Measurements from ENCODE around the gene KIR2DL1. TPM values are rescaled to one million over a fixed set of nuclear protein-coding genes. Genes with fewer than 3 reads are reported as not detected.
"Not testable (repeated sequence)": the region's sequence is repeated elsewhere in the genome, so short reads cannot be mapped to it uniquely, and the experiment has no call there.

The KIR2DL1 gene
- 0.04 TPM for polyA plus RNA-seq (2013)

DNA sequence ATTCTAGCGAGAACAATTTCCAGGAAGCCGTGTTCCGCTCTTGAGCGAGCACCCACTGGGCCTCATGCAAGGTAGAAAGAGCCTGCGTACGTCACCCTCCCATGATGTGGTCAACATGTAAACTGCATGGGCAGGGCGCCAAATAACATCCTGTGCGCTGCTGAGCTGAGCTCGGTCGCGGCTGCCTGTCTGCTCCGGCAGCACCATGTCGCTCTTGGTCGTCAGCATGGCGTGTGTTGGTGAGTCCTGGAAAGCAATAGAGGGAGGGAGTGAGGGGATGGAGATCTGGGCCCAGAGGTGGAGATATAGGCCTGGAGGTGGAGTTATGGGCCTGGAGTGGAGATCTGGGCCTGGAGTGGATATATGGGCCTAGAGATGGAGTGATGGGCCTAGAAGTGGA is at the start of gene KIR2DL1:
KIR2DL1 (plus strand) TSS at position 148 of the 400 bp plus-strand sequence; CDS start at position 206, 58 bp downstream.
- H3K36me3 ChIP-seq (ENCODE audit: control insufficient read depth in 4 of 4, insufficient read depth in 4 of 4, low read length in 3 of 4); H3K27ac ChIP-seq (ENCODE audit: insufficient read depth in 1 of 2, low read depth in 1 of 2, low read length in 2 of 2, poor library complexity in 1 of 2, severe bottlenecking in 2 of 2); DNase-seq; H3K4me3 ChIP-seq (ENCODE audit: control insufficient read depth in 1 of 7, extremely low read depth in 1 of 7, insufficient read depth in 4 of 7, low read depth in 2 of 7, low read length in 6 of 7); CTCF ChIA-PET; H3K4me1 ChIP-seq (ENCODE audit: control extremely low read depth in 1 of 4, control insufficient read depth in 4 of 4, insufficient read depth in 4 of 4, low read length in 3 of 4); H3K9me3 ChIP-seq (ENCODE audit: control extremely low read depth in 1 of 5, control insufficient read depth in 4 of 5, insufficient read depth in 2 of 5, low read depth in 1 of 5, low read length in 4 of 5); POLR2A ChIA-PET; H3K27me3 ChIP-seq (replicated peaks in 2 of 5; ENCODE audit: control insufficient read depth in 4 of 5, insufficient read depth in 5 of 5, low read length in 4 of 5): not testable (repeated sequence)
- 95% methylated on average over 14 of the region's 15 CpGs for WGBS (ENCODE audit: insufficient coverage)

DNA sequence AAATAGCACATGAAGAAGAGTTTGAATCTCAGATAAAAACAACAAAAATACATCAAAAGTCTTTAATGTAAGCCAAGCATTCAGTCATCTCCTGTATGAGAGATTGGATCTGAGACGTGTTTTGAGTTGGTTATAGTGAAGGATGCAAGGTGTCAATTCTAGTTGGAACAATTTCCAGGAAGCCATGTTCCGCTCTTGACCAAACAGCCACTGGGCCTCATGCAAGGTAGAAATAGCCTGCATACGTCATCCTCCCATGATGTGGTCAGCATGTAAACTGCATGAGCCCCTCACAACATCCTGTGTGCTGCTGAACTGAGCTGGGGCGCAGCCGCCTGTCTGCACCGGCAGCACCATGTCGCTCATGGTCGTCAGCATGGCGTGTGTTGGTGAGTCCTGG is 45.5 kb upstream of the KIR2DL1 start, which contains the start of gene KIR3DL3:
KIR3DL3 (plus strand) TSS at position 301 of the 400 bp plus-strand sequence; CDS start at position 356, 55 bp downstream.
- POLR2A ChIA-PET = no interaction called here
- no peaks in the 10 kb centered on the region for H3K4me1 ChIP-seq (ENCODE audit: control extremely low read depth in 1 of 4, control insufficient read depth in 4 of 4, insufficient read depth in 4 of 4, low read length in 3 of 4)
- H3K9me3 ChIP-seq (ENCODE audit: control extremely low read depth in 1 of 5, control insufficient read depth in 4 of 5, insufficient read depth in 2 of 5, low read depth in 1 of 5, low read length in 4 of 5) = peaks cover 0 to 29% (median 8%) of the 10 kb centered on the region in 5 experiments
- CTCF ChIA-PET = no interaction called here
- no peak within 1 kb of the TSS for H3K27ac ChIP-seq (ENCODE audit: insufficient read depth in 1 of 2, low read depth in 1 of 2, low read length in 2 of 2, poor library complexity in 1 of 2, severe bottlenecking in 2 of 2)
- no peak for DNase-seq
- no peaks in the 10 kb centered on the region for H3K36me3 ChIP-seq (ENCODE audit: control insufficient read depth in 4 of 4, insufficient read depth in 4 of 4, low read length in 3 of 4)
- no peak within 1 kb of the TSS for H3K4me3 ChIP-seq (ENCODE audit: control insufficient read depth in 1 of 7, extremely low read depth in 1 of 7, insufficient read depth in 4 of 7, low read depth in 2 of 7, low read length in 6 of 7)
- H3K27me3 ChIP-seq (replicated peaks in 2 of 5; ENCODE audit: control insufficient read depth in 4 of 5, insufficient read depth in 5 of 5, low read length in 4 of 5) = peaks cover 0 to 12% (median 0%) of the 10 kb centered on the region in 5 experiments
- 94% methylated on average over 8 of the region's 9 CpGs for WGBS (ENCODE audit: insufficient coverage)

DNA sequence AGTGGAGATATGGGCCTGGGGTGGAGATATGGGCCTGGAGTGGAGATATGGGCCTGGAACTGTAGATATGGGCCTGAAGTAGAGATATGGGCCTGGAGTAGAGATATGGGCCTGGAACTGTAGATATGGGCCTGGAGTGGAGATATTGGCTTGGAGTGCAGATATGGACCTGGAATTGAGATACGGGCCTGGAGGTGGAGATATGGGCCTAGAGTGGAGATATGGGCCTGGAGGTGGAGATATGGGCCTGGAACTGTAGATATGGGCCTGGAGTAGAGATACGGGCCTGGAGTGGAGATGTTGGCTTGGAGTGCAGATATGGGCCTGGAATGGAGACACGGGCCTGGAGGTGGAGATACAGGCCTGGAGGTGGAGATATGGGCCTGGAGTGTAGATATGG is 44.9 kb upstream of the KIR2DL1 start:
- no peaks in the 10 kb centered on the region for H3K4me1 ChIP-seq (ENCODE audit: control extremely low read depth in 1 of 4, control insufficient read depth in 4 of 4, insufficient read depth in 4 of 4, low read length in 3 of 4)
- CTCF ChIA-PET = no interaction called here
- DNase-seq = no peak
- H3K4me3 ChIP-seq (ENCODE audit: control insufficient read depth in 1 of 7, extremely low read depth in 1 of 7, insufficient read depth in 4 of 7, low read depth in 2 of 7, low read length in 6 of 7) = no peak overlapping the region
- POLR2A ChIA-PET = no interaction called here
- H3K27me3 ChIP-seq (replicated peaks in 2 of 5; ENCODE audit: control insufficient read depth in 4 of 5, insufficient read depth in 5 of 5, low read length in 4 of 5) = peaks cover 0 to 17% (median 0%) of the 10 kb centered on the region in 5 experiments
- no peaks in the 10 kb centered on the region for H3K36me3 ChIP-seq (ENCODE audit: control insufficient read depth in 4 of 4, insufficient read depth in 4 of 4, low read length in 3 of 4)
- H3K9me3 ChIP-seq (ENCODE audit: control extremely low read depth in 1 of 5, control insufficient read depth in 4 of 5, insufficient read depth in 2 of 5, low read depth in 1 of 5, low read length in 4 of 5) = peaks cover 0 to 26% (median 8%) of the 10 kb centered on the region in 5 experiments
- no CpG with 5 or more reads among the region's 3 CpGs for WGBS (ENCODE audit: insufficient coverage)
- H3K27ac ChIP-seq (ENCODE audit: insufficient read depth in 1 of 2, low read depth in 1 of 2, low read length in 2 of 2, poor library complexity in 1 of 2, severe bottlenecking in 2 of 2) = no peak overlapping the region

DNA sequence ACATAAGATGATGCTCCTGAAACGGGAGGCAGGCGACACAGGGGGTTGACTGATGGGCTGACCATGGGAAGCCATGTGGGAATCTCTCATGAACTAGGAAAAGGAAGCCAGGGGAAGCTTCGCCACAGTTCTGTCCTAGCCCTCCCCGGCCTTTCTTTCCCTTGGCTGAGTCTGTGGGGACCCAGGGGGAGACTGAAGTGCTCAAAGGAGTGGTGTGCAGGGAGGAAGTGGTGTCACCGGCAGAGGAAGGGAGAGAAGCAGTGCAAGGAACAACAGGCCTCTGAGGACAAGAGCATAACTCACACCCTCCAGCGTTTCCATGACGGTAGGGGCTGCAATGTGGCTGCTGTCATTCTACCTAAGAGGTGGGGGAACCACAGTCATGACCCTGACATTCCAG is 44.3 kb upstream of the KIR2DL1 start:
- ChIA-PET CTCF (no interaction called here), POLR2A (no interaction called here)
- WGBS (ENCODE audit: insufficient coverage) = 76% methylated on average over 5 of the region's 7 CpGs
- H3K4me1 ChIP-seq (ENCODE audit: control extremely low read depth in 1 of 4, control insufficient read depth in 4 of 4, insufficient read depth in 4 of 4, low read length in 3 of 4) = no peaks in the 10 kb centered on the region
- peaks cover 0 to 19% (median 0%) of the 10 kb centered on the region in 5 experiments for H3K27me3 ChIP-seq (replicated peaks in 2 of 5; ENCODE audit: control insufficient read depth in 4 of 5, insufficient read depth in 5 of 5, low read length in 4 of 5)
- no peak overlapping the region for H3K27ac ChIP-seq (ENCODE audit: insufficient read depth in 1 of 2, low read depth in 1 of 2, low read length in 2 of 2, poor library complexity in 1 of 2, severe bottlenecking in 2 of 2)
- peaks cover 0 to 25% (median 8%) of the 10 kb centered on the region in 5 experiments for H3K9me3 ChIP-seq (ENCODE audit: control extremely low read depth in 1 of 5, control insufficient read depth in 4 of 5, insufficient read depth in 2 of 5, low read depth in 1 of 5, low read length in 4 of 5)
- H3K36me3 ChIP-seq (ENCODE audit: control insufficient read depth in 4 of 4, insufficient read depth in 4 of 4, low read length in 3 of 4) = no peaks in the 10 kb centered on the region
- H3K4me3 ChIP-seq (ENCODE audit: control insufficient read depth in 1 of 7, extremely low read depth in 1 of 7, insufficient read depth in 4 of 7, low read depth in 2 of 7, low read length in 6 of 7) = no peak overlapping the region
- no peak for DNase-seq

DNA sequence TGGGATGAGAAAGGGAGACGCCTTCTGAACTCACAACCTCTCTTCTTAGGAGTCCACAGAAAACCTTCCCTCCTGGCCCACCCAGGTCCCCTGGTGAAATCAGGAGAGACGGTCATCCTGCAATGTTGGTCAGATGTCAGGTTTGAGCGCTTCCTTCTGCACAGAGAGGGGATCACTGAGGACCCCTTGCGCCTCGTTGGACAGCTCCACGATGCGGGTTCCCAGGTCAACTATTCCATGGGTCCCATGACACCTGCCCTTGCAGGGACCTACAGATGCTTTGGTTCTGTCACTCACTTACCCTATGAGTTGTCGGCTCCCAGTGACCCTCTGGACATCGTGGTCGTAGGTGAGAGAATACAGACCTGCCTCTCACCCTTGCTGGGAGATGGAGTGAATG is 42.0 kb upstream of the KIR2DL1 start:
- POLR2A ChIA-PET = no interaction called here
- DNase-seq = no peak
- CTCF ChIA-PET = no interaction called here

DNA sequence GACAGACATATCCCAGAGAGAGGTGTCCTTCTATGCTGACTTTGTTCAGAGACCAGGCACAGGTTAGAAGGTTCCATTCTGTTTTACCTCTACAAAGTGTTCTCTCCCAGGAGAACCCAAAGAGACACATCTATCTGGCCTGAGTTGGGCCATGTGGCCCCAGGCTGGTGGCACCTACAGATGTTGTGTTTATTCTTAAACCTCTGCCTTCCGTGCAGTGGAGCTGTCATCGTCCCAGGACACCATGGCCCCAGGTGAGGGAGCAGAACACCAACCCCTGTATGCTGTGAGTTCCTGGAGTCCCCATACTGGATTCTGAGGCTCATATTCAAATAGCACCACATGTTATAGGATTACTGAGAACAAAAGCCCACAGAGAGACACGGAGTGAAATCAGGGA is 41.4 kb upstream of the KIR2DL1 start:
- Histone ChIP-seq H3K27ac (ENCODE audit: insufficient read depth in 1 of 2, low read depth in 1 of 2, low read length in 2 of 2, poor library complexity in 1 of 2, severe bottlenecking in 2 of 2) (no peak overlapping the region), H3K4me3 (ENCODE audit: control insufficient read depth in 1 of 7, extremely low read depth in 1 of 7, insufficient read depth in 4 of 7, low read depth in 2 of 7, low read length in 6 of 7) (no peak overlapping the region), H3K36me3 (ENCODE audit: control insufficient read depth in 4 of 4, insufficient read depth in 4 of 4, low read length in 3 of 4) (no peaks in the 10 kb centered on the region), H3K9me3 (ENCODE audit: control extremely low read depth in 1 of 5, control insufficient read depth in 4 of 5, insufficient read depth in 2 of 5, low read depth in 1 of 5, low read length in 4 of 5) (peaks cover 0 to 3% (median 0%) of the 10 kb centered on the region in 5 experiments), H3K4me1 (ENCODE audit: control extremely low read depth in 1 of 4, control insufficient read depth in 4 of 4, insufficient read depth in 4 of 4, low read length in 3 of 4) (no peaks in the 10 kb centered on the region), H3K27me3 (replicated peaks in 2 of 5; ENCODE audit: control insufficient read depth in 4 of 5, insufficient read depth in 5 of 5, low read length in 4 of 5) (peaks cover 0 to 17% (median 2%) of the 10 kb centered on the region in 5 experiments)
- POLR2A ChIA-PET = no interaction called here
- CTCF ChIA-PET = no interaction called here
- no CpG with 5 or more reads among the region's 3 CpGs for WGBS (ENCODE audit: insufficient coverage)
- no peak for DNase-seq

More for the DNA sequence above, 42.0 kb upstream of the KIR2DL1 start:
- H3K36me3 ChIP-seq (ENCODE audit: control insufficient read depth in 4 of 4, insufficient read depth in 4 of 4, low read length in 3 of 4) = no peaks in the 10 kb centered on the region
- H3K9me3 ChIP-seq (ENCODE audit: control extremely low read depth in 1 of 5, control insufficient read depth in 4 of 5, insufficient read depth in 2 of 5, low read depth in 1 of 5, low read length in 4 of 5) = peaks cover 0 to 4% (median 0%) of the 10 kb centered on the region in 5 experiments
- peaks cover 0 to 17% (median 2%) of the 10 kb centered on the region in 5 experiments for H3K27me3 ChIP-seq (replicated peaks in 2 of 5; ENCODE audit: control insufficient read depth in 4 of 5, insufficient read depth in 5 of 5, low read length in 4 of 5)
- WGBS (ENCODE audit: insufficient coverage) = 79% methylated on average over 9 of the region's 10 CpGs
- no peak overlapping the region for H3K27ac ChIP-seq (ENCODE audit: insufficient read depth in 1 of 2, low read depth in 1 of 2, low read length in 2 of 2, poor library complexity in 1 of 2, severe bottlenecking in 2 of 2)
- no peak overlapping the region for H3K4me3 ChIP-seq (ENCODE audit: control insufficient read depth in 1 of 7, extremely low read depth in 1 of 7, insufficient read depth in 4 of 7, low read depth in 2 of 7, low read length in 6 of 7)
- no peaks in the 10 kb centered on the region for H3K4me1 ChIP-seq (ENCODE audit: control extremely low read depth in 1 of 4, control insufficient read depth in 4 of 4, insufficient read depth in 4 of 4, low read length in 3 of 4)

DNA sequence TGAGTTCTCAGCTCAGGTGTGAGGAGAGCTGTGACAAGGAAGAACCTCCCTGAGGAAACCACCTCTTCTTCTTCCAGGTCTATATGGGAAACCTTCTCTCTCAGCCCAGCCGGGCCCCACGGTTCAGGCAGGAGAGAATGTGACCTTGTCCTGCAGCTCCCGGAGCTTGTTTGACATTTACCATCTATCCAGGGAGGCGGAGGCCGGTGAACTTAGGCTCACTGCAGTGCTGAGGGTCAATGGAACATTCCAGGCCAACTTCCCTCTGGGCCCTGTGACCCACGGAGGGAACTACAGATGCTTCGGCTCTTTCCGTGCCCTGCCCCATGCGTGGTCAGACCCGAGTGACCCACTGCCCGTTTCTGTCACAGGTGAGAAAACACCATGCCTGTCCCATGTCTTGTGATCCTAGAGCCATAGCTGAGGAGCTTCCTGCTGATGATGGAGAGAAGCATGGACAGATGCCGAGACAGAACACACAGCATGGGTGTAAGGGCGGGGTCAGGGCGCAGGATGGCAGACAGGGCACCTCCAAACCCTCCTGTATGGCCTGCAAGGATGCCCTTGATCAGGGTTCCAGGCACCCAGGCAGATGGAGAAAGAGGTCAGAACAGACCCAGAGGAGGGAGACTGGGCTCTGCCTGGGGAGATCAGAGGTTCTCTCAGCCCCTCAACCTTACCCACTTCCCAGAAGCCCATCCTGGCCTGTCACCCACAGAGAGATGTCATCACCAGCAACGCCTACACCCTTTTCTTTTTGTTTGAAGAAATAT is 40.0 kb upstream of the KIR2DL1 start:
- WGBS (ENCODE audit: insufficient coverage) = 87% methylated on average over 13 of the region's 15 CpGs

More for the DNA sequence above, 40.0 kb upstream of the KIR2DL1 start:
- Histone ChIP-seq H3K27ac (ENCODE audit: insufficient read depth in 1 of 2, low read depth in 1 of 2, low read length in 2 of 2, poor library complexity in 1 of 2, severe bottlenecking in 2 of 2) (no peak overlapping the region), H3K4me1 (ENCODE audit: control extremely low read depth in 1 of 4, control insufficient read depth in 4 of 4, insufficient read depth in 4 of 4, low read length in 3 of 4) (no peaks in the 10 kb centered on the region), H3K27me3 (replicated peaks in 2 of 5; ENCODE audit: control insufficient read depth in 4 of 5, insufficient read depth in 5 of 5, low read length in 4 of 5) (peaks cover 0 to 18% (median 2%) of the 10 kb centered on the region in 5 experiments), H3K9me3 (ENCODE audit: control extremely low read depth in 1 of 5, control insufficient read depth in 4 of 5, insufficient read depth in 2 of 5, low read depth in 1 of 5, low read length in 4 of 5) (peaks cover 0 to 6% (median 0%) of the 10 kb centered on the region in 5 experiments), H3K4me3 (ENCODE audit: control insufficient read depth in 1 of 7, extremely low read depth in 1 of 7, insufficient read depth in 4 of 7, low read depth in 2 of 7, low read length in 6 of 7) (no peak overlapping the region), H3K36me3 (ENCODE audit: control insufficient read depth in 4 of 4, insufficient read depth in 4 of 4, low read length in 3 of 4) (no peaks in the 10 kb centered on the region)
- ChIA-PET CTCF (interaction anchor here (0.6 kb wide), 1 partner anchor 155 kb away, joined by 3 read pairs; no protein-coding TSS in a partner anchor), POLR2A (no interaction called here)
- no peak for DNase-seq
